Neural crest cell (in vitro differentiated cells): Measurements from ENCODE around the gene ZNF724. TPM values are rescaled to one million over a fixed set of nuclear protein-coding genes. Genes with fewer than 3 reads are reported as not detected.

Experiments used
- DNase-seq: peaks from one replicate; pipeline ENCODE4 v3.0.0; 2021; ENCODE audit warnings: low read depth, mixed read lengths, low spot score
- H3K27ac Mint-ChIP-seq: one replicate; pipeline ENCODE4 v1.8.0; 2021; ENCODE audit warnings: mild to moderate bottlenecking, mixed read lengths; ENCODE audit not compliant: unreplicated experiment
- H3K27me3 Mint-ChIP-seq: 2 replicates; pipeline ENCODE4 v1.8.0; 2021; ENCODE audit warnings: low read depth, mild to moderate bottlenecking, mixed read lengths
- H3K36me3 Mint-ChIP-seq: 2 replicates; pipeline ENCODE4 v1.8.0; 2021; ENCODE audit warnings: low read depth, mild to moderate bottlenecking, mixed read lengths
- H3K4me1 Mint-ChIP-seq: 2 replicates; pipeline ENCODE4 v1.8.0; 2021; ENCODE audit warnings: mixed read lengths
- H3K4me3 Mint-ChIP-seq: one replicate; pipeline ENCODE4 v1.8.0; 2021; ENCODE audit warnings: mild to moderate bottlenecking, mixed read lengths
- H3K9me3 Mint-ChIP-seq: 2 replicates; pipeline ENCODE4 v1.8.0; 2021; ENCODE audit warnings: mixed read lengths
- total RNA-seq: library from RNA; stranded (reverse); gene quantifications from 2 replicates; pipeline ENCODE4 v1.2.1, GENCODE V29; 2021
- TF ChIP-seq, protein P1 (sequence below): fragments of 200-600 bp; sonication (generic); conservative IDR thresholded peaks from 2 replicates; pipeline ENCODE4 v1.5.0; 2021; ENCODE audit warnings: antibody characterized with exemption, mild to moderate bottlenecking

Gene ZNF724
- total RNA-seq, 1 donor from 2014 or later, result 36.7 TPM

GRCh38 chr19:23203841-23204344 lies 46.3 kb downstream of the ZNF724 start:
- Mint-ChIP-seq H3K4me3 (no peak overlapping the region), H3K27ac (no peak overlapping the region), H3K27me3 (no peaks in the 10 kb centered on the region), H3K4me1 (no peaks in the 10 kb centered on the region), H3K36me3 (peaks cover 2% of the 10 kb centered on the region), H3K9me3 (peaks cover 4% of the 10 kb centered on the region)
- TF ChIP-seq, protein P1, sequence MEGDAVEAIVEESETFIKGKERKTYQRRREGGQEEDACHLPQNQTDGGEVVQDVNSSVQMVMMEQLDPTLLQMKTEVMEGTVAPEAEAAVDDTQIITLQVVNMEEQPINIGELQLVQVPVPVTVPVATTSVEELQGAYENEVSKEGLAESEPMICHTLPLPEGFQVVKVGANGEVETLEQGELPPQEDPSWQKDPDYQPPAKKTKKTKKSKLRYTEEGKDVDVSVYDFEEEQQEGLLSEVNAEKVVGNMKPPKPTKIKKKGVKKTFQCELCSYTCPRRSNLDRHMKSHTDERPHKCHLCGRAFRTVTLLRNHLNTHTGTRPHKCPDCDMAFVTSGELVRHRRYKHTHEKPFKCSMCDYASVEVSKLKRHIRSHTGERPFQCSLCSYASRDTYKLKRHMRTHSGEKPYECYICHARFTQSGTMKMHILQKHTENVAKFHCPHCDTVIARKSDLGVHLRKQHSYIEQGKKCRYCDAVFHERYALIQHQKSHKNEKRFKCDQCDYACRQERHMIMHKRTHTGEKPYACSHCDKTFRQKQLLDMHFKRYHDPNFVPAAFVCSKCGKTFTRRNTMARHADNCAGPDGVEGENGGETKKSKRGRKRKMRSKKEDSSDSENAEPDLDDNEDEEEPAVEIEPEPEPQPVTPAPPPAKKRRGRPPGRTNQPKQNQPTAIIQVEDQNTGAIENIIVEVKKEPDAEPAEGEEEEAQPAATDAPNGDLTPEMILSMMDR, result no peak
- no peak for DNase-seq

GRCh38 chr19:23190341-23190740 lies 59.9 kb downstream of the ZNF724 start:
- Mint-ChIP-seq H3K4me1 (no peaks in the 10 kb centered on the region), H3K4me3 (no peak overlapping the region), H3K36me3 (peaks cover 10% of the 10 kb centered on the region), H3K27ac (no peak overlapping the region), H3K27me3 (no peaks in the 10 kb centered on the region), H3K9me3 (peaks cover 19% of the 10 kb centered on the region)
- DNase-seq, result no peak
- TF ChIP-seq, protein P1, result no peak

- Mint-ChIP-seq H3K27me3 (no peaks in the 10 kb centered on the region), H3K4me1 (no peaks in the 10 kb centered on the region), H3K4me3 (no peak overlapping the region), H3K27ac (no peak overlapping the region), H3K36me3 (peaks cover 20% of the 10 kb centered on the region), H3K9me3 (peaks cover 34% of the 10 kb centered on the region)
- TF ChIP-seq, protein P1, result no peak
- no peak for DNase-seq
Observed at GRCh38 chr19:23183251-23183650, 66.9 kb downstream of the ZNF724 start.

Other genes starting within 250 kb of the ZNF724 start
- gene ZNF728, start 247.2 kb downstream of the ZNF724 start, total RNA-seq, result not detected in 2 replicates
- gene ZNF730, start 133.4 kb downstream of the ZNF724 start, total RNA-seq, result 26.2 and 27.7 TPM in 2 replicates
- 73.7 and 78.1 TPM in 2 replicates for gene ZNF91, start 145.1 kb upstream of the ZNF724 start, total RNA-seq